Measurements from ENCODE around the gene RNF224. TPM values are rescaled to one million over a fixed set of nuclear protein-coding genes. Genes with fewer than 3 reads are reported as not detected.

The RNF224 gene
- total RNA-seq, 1 experiment from 2014 or later, result 0.16 TPM

- POLR2A ChIA-PET, result interaction anchor here (0.9 to 6.3 kb wide), 14 partner anchors 10 to 159 kb away, joined by 4 to 73 read pairs (median 6); partner anchors contain the start of genes ANAPC2, MAN1B1, NDOR1 and SSNA1
- no peak for TF ChIP-seq CTCF (IDR thresholded peaks at IDR 0.05; ENCODE audit: unreplicated experiment)
- no peak for DNase-seq (ENCODE audit: unreplicated experiment)
- H3K27ac Mint-ChIP-seq (ENCODE audit: low read depth, unreplicated experiment), result peak overlapping the region; percentile 73
- intact Hi-C loops (cut with micrococcal nuclease), result loop anchor here (10.0 kb wide), 2 partner anchors 51 to 181 kb away; partner anchors contain the start of genes LRRC26, NPDC1 and TMEM210
- H3K36me3 Mint-ChIP-seq (ENCODE audit: insufficient read depth, unreplicated experiment), result no peaks in the 10 kb centered on the region
- peaks cover 15% of the 10 kb centered on the region for H3K4me1 Mint-ChIP-seq (ENCODE audit: insufficient read depth, unreplicated experiment)
- H3K4me3 Mint-ChIP-seq (ENCODE audit: unreplicated experiment), result peak overlapping the region; percentile 83
- CTCF ChIA-PET, result interaction anchor here (0.6 to 5.6 kb wide), 13 partner anchors 12 to 499 kb away, joined by 3 to 36 read pairs (median 4); partner anchors contain the start of gene SSNA1
- no peaks in the 10 kb centered on the region for H3K27me3 Mint-ChIP-seq (ENCODE audit: insufficient read depth, unreplicated experiment)
- no peaks in the 10 kb centered on the region for H3K9me3 Mint-ChIP-seq (ENCODE audit: unreplicated experiment)
- BruUV-seq (replicated peaks), result no TSS peak
These were observed 1.5 kb upstream of the RNF224 start for GRCh38 chr9:137225699-137226331.

- DNase-seq (ENCODE audit: unreplicated experiment), result peak; percentile 68
- peak overlapping the region; percentile 40 for H3K4me3 Mint-ChIP-seq (ENCODE audit: unreplicated experiment)
- BruUV-seq (replicated peaks), result no TSS peak
These were observed 806 bp upstream of the RNF224 start for GRCh38 chr9:137226338-137227053.

GRCh38 chr9:137227853-137228505 is 677 bp downstream of the RNF224 start:
- ChIA-PET POLR2A (interaction anchor here (0.6 to 6.3 kb wide), 7 partner anchors 12 to 141 kb away, joined by 3 to 73 read pairs (median 8); partner anchors contain the start of genes ANAPC2, MAN1B1, NDOR1 and SSNA1), CTCF (interaction anchor here (0.6 to 2.7 kb wide), 13 partner anchors 14 to 349 kb away, joined by 3 to 15 read pairs (median 5); partner anchors contain the start of genes ANAPC2, NPDC1 and SSNA1)
- BruUV-seq (replicated peaks), result no TSS peak
- no peak for DNase-seq (ENCODE audit: unreplicated experiment)
- TF ChIP-seq CTCF (IDR thresholded peaks at IDR 0.05; ENCODE audit: unreplicated experiment), result no peak
- peak overlapping the region; percentile 73 for H3K27ac Mint-ChIP-seq (ENCODE audit: low read depth, unreplicated experiment)
- H3K4me3 Mint-ChIP-seq (ENCODE audit: unreplicated experiment), result no peak overlapping the region
- H3K4me1 Mint-ChIP-seq (ENCODE audit: insufficient read depth, unreplicated experiment), result peaks cover 15% of the 10 kb centered on the region
- intact Hi-C loops (cut with micrococcal nuclease), result loop anchor here (1.0 to 10.0 kb wide), 4 partner anchors 39 to 183 kb away; partner anchors contain the start of genes LRRC26, NPDC1 and TMEM210
- H3K27me3 Mint-ChIP-seq (ENCODE audit: insufficient read depth, unreplicated experiment), result no peaks in the 10 kb centered on the region
- H3K36me3 Mint-ChIP-seq (ENCODE audit: insufficient read depth, unreplicated experiment), result no peaks in the 10 kb centered on the region
- H3K9me3 Mint-ChIP-seq (ENCODE audit: unreplicated experiment), result no peaks in the 10 kb centered on the region

More at GRCh38 chr9:137226338-137227053, 806 bp upstream of the RNF224 start:
- CTCF ChIA-PET, result interaction anchor here (0.6 to 5.6 kb wide), 20 partner anchors 11 to 325 kb away, joined by 3 to 36 read pairs (median 5); partner anchors contain the start of genes ANAPC2, MRPL41, NPDC1 and SSNA1
- TF ChIP-seq CTCF (IDR thresholded peaks at IDR 0.05; ENCODE audit: unreplicated experiment), result no peak
- Mint-ChIP-seq H3K9me3 (ENCODE audit: unreplicated experiment) (no peaks in the 10 kb centered on the region), H3K27ac (ENCODE audit: low read depth, unreplicated experiment) (peak overlapping the region; percentile 73), H3K36me3 (ENCODE audit: insufficient read depth, unreplicated experiment) (no peaks in the 10 kb centered on the region), H3K4me1 (ENCODE audit: insufficient read depth, unreplicated experiment) (peaks cover 15% of the 10 kb centered on the region), H3K27me3 (ENCODE audit: insufficient read depth, unreplicated experiment) (no peaks in the 10 kb centered on the region)
- POLR2A ChIA-PET, result interaction anchor here (0.9 to 6.3 kb wide), 14 partner anchors 10 to 159 kb away, joined by 3 to 73 read pairs (median 6); partner anchors contain the start of genes ANAPC2, MAN1B1, NDOR1 and SSNA1
- intact Hi-C loops (cut with micrococcal nuclease), result loop anchor here (1.0 to 10.0 kb wide), 4 partner anchors 37 to 182 kb away; partner anchors contain the start of genes LRRC26, NPDC1 and TMEM210
